A549 (cell line): Measurements from ENCODE around the gene MED13L.

Experiments used
- CHD2 ChIP-seq: fragments of 150-350 bp; IDR thresholded peaks from 2 replicates; pipeline ENCODE4 v1.6.1; 2014; ENCODE audit warnings: low read length; ENCODE audit not compliant: partially characterized antibody
- CHD4 ChIP-seq: fragments of 200-600 bp; sonication (generic); IDR thresholded peaks from 2 replicates; pipeline ENCODE4 v1.6.1; 2016; ENCODE audit warnings: antibody characterized with exemption, mild to moderate bottlenecking, borderline replicate concordance
- EHMT2 ChIP-seq: fragments of 200-600 bp; sonication (generic); IDR thresholded peaks from 2 replicates; pipeline ENCODE4 v1.6.1; 2016; ENCODE audit warnings: antibody characterized with exemption, low read depth, mild to moderate bottlenecking, moderate library complexity
- EP300 ChIP-seq, 2 experiments: fragments of >200 bp; sonication (Bioruptor Twin); formaldehyde crosslinking; IDR thresholded peaks; 2 replicates in 1 of 2; 3 replicates in 1 of 2; pipeline ENCODE4 v1.6.1; 2016 to 2017
- POLR2A ChIP-seq: IDR thresholded peaks from 2 replicates; pipeline ENCODE4 v1.6.1; 2012; ENCODE audit warnings: mild to moderate bottlenecking, low read length
- RAD21 ChIP-seq, 2 experiments: fragments of >200 bp in 1 of 2; sonication (Bioruptor Twin) in 1 of 2; formaldehyde crosslinking in 1 of 2; IDR thresholded peaks in 1 of 2; conservative IDR thresholded peaks in 1 of 2; 2 replicates in 1 of 2; 3 replicates in 1 of 2; pipeline ENCODE4 v1.6.1; 2012 to 2018; ENCODE audit warnings: inconsistent platforms in 1 of 2
- ZC3H11A ChIP-seq: fragments of 450-650 bp; IDR thresholded peaks from 2 replicates; pipeline ENCODE4 v1.6.1; 2014; ENCODE audit warnings: antibody characterized with exemption, mild to moderate bottlenecking
- TF ChIP-seq, protein P1 (sequence below): fragments of >200 bp; sonication (Bioruptor Twin); formaldehyde crosslinking; IDR thresholded peaks from 3 replicates; pipeline ENCODE4 v1.5.1; 2016
- TF ChIP-seq, protein P2 (sequence below): fragments of 450-650 bp; IDR thresholded peaks from 2 replicates; pipeline ENCODE4 v1.6.1; 2014; ENCODE audit warnings: antibody characterized with exemption
- TF ChIP-seq, protein P3 (sequence below): IDR thresholded peaks from 2 replicates; pipeline ENCODE4 v1.6.1; 2012; ENCODE audit warnings: low read depth, borderline replicate concordance
- TF ChIP-seq, protein P4 (sequence below): fragments of 200-600 bp; sonication (generic); IDR thresholded peaks from 2 replicates; pipeline ENCODE4 v1.6.1; 2016; ENCODE audit warnings: antibody characterized with exemption, mild to moderate bottlenecking, moderate library complexity

DNA sequence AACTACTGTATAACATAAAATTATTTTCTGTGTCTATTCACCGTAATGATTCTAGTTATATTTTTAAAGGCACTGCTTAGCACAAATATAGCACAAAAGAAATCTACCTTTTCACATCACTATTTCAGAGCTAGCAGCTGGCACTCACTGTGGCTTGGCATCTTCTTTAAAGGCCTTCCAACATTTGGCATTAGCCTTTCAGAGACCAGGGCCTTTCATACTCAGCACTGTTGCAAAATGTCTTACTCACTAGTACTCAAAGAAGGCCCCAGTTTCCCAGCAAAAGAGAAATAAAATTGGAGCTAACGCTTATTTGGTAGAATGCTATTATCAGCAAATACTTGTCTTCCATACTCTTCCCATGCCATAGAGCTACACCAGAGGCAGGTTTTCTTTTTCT, 238.4 kb downstream of the MED13L start:
- TF ChIP-seq EHMT2 (no peak), RAD21 (conservative IDR thresholded peaks at IDR 0.05 in 1 of 2, IDR thresholded peaks at IDR 0.05 in 1 of 2) (no peak), POLR2A (no peak), ZC3H11A (no peak), CHD4 (no peak), CHD2 (no peak), EP300 (IDR thresholded peaks at IDR 0.05) (no peak)
- TF ChIP-seq, protein P1, sequence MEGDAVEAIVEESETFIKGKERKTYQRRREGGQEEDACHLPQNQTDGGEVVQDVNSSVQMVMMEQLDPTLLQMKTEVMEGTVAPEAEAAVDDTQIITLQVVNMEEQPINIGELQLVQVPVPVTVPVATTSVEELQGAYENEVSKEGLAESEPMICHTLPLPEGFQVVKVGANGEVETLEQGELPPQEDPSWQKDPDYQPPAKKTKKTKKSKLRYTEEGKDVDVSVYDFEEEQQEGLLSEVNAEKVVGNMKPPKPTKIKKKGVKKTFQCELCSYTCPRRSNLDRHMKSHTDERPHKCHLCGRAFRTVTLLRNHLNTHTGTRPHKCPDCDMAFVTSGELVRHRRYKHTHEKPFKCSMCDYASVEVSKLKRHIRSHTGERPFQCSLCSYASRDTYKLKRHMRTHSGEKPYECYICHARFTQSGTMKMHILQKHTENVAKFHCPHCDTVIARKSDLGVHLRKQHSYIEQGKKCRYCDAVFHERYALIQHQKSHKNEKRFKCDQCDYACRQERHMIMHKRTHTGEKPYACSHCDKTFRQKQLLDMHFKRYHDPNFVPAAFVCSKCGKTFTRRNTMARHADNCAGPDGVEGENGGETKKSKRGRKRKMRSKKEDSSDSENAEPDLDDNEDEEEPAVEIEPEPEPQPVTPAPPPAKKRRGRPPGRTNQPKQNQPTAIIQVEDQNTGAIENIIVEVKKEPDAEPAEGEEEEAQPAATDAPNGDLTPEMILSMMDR = no peak
- TF ChIP-seq, protein P2, sequence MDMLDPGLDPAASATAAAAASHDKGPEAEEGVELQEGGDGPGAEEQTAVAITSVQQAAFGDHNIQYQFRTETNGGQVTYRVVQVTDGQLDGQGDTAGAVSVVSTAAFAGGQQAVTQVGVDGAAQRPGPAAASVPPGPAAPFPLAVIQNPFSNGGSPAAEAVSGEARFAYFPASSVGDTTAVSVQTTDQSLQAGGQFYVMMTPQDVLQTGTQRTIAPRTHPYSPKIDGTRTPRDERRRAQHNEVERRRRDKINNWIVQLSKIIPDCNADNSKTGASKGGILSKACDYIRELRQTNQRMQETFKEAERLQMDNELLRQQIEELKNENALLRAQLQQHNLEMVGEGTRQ = no peak
- TF ChIP-seq, protein P3, sequence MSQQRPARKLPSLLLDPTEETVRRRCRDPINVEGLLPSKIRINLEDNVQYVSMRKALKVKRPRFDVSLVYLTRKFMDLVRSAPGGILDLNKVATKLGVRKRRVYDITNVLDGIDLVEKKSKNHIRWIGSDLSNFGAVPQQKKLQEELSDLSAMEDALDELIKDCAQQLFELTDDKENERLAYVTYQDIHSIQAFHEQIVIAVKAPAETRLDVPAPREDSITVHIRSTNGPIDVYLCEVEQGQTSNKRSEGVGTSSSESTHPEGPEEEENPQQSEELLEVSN = no peak
- TF ChIP-seq, protein P4, sequence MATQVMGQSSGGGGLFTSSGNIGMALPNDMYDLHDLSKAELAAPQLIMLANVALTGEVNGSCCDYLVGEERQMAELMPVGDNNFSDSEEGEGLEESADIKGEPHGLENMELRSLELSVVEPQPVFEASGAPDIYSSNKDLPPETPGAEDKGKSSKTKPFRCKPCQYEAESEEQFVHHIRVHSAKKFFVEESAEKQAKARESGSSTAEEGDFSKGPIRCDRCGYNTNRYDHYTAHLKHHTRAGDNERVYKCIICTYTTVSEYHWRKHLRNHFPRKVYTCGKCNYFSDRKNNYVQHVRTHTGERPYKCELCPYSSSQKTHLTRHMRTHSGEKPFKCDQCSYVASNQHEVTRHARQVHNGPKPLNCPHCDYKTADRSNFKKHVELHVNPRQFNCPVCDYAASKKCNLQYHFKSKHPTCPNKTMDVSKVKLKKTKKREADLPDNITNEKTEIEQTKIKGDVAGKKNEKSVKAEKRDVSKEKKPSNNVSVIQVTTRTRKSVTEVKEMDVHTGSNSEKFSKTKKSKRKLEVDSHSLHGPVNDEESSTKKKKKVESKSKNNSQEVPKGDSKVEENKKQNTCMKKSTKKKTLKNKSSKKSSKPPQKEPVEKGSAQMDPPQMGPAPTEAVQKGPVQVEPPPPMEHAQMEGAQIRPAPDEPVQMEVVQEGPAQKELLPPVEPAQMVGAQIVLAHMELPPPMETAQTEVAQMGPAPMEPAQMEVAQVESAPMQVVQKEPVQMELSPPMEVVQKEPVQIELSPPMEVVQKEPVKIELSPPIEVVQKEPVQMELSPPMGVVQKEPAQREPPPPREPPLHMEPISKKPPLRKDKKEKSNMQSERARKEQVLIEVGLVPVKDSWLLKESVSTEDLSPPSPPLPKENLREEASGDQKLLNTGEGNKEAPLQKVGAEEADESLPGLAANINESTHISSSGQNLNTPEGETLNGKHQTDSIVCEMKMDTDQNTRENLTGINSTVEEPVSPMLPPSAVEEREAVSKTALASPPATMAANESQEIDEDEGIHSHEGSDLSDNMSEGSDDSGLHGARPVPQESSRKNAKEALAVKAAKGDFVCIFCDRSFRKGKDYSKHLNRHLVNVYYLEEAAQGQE = no peak
